CD14-positive monocyte (primary cell): ENCODE measurements around the gene NPHP3. TPM values are rescaled to one million over a fixed set of nuclear protein-coding genes. Genes with fewer than 3 reads are reported as not detected.

Experiments
- DNase-seq, 3 donors: peaks; one replicate each; pipeline ENCODE4 v3.0.0-alpha.2; 2011 to 2022
- H2AFZ ChIP-seq: 2 replicates; pipeline ENCODE4 v1.6.0; 2012; ENCODE audit warnings: mild to moderate bottlenecking, low read depth, low read length, inconsistent platforms; ENCODE audit not compliant: insufficient read depth, poor library complexity, severe bottlenecking
- H3K27ac ChIP-seq, 2 donors: 1 replicate in 1 of 2; 2 replicates in 1 of 2; pipeline ENCODE4 v1.5.1; 2012 to 2013; ENCODE audit warnings: low read length in 2 of 2, control low read depth in 1 of 2, inconsistent platforms in 1 of 2, low read depth in 1 of 2, mild to moderate bottlenecking in 1 of 2
- H3K27me3 ChIP-seq, 2 donors: one replicate each; pipeline versions ENCODE4 v1.6.0 to v1.6.1; 2011 to 2013; ENCODE audit warnings: low read length in 2 of 2; ENCODE audit not compliant: control insufficient read depth in 2 of 2, insufficient read depth in 2 of 2
- H3K36me3 ChIP-seq, 2 donors: replicated peaks in 1 of 2; 1 replicate in 1 of 2; 2 replicates in 1 of 2; pipeline versions ENCODE4 v1.5.1 to v1.6.1; 2012 to 2013; ENCODE audit warnings: low read length in 2 of 2, control low read depth in 1 of 2, inconsistent platforms in 1 of 2, mild to moderate bottlenecking in 1 of 2; ENCODE audit not compliant: insufficient read depth in 2 of 2, control insufficient read depth in 1 of 2
- H3K4me1 ChIP-seq, 2 donors: 1 replicate in 1 of 2; 2 replicates in 1 of 2; pipeline versions ENCODE4 v1.5.1 to v1.6.1; 2012 to 2013; ENCODE audit warnings: low read length in 2 of 2, control low read depth in 1 of 2, inconsistent platforms in 1 of 2, mild to moderate bottlenecking in 1 of 2, moderate library complexity in 1 of 2; ENCODE audit not compliant: insufficient read depth in 2 of 2, control insufficient read depth in 1 of 2
- H3K4me2 ChIP-seq: replicated peaks from 2 replicates; pipeline ENCODE3; 2012; ENCODE audit warnings: low read length, moderate library complexity, mild to moderate bottlenecking; ENCODE audit not compliant: poor library complexity, severe bottlenecking; ENCODE audit errors: extremely low read depth
- H3K4me3 ChIP-seq, 3 experiments: fragments of 200-600 bp in 1 of 3; sonication (generic) in 1 of 3; replicated peaks in 1 of 3; 1 replicate in 2 of 3; 2 replicates in 1 of 3; pipeline ENCODE4 v1.5.1; 2011 to 2013; ENCODE audit warnings: low read length in 3 of 3, mild to moderate bottlenecking in 3 of 3, control low read depth in 2 of 3, low read depth in 2 of 3, inconsistent platforms in 1 of 3, moderate library complexity in 1 of 3
- H3K79me2 ChIP-seq: 2 replicates; pipeline ENCODE4 v1.6.0; 2012; ENCODE audit warnings: mild to moderate bottlenecking, control low read depth, inconsistent platforms, low read length, moderate library complexity; ENCODE audit not compliant: insufficient read depth
- H3K9ac ChIP-seq: 2 replicates; pipeline ENCODE4 v1.6.0; 2017; ENCODE audit warnings: low read length, mild to moderate bottlenecking; ENCODE audit not compliant: insufficient read depth, poor library complexity, severe bottlenecking
- H3K9me3 ChIP-seq, 2 donors: replicated peaks in 1 of 2; 1 replicate in 1 of 2; 2 replicates in 1 of 2; pipeline versions ENCODE4 v1.5.1 to v1.6.1; 2012 to 2013; ENCODE audit warnings: low read length in 2 of 2, control low read depth in 1 of 2; ENCODE audit not compliant: control insufficient read depth in 1 of 2, insufficient read depth in 1 of 2
- H4K20me1 ChIP-seq: 2 replicates; pipeline ENCODE4 v1.6.0; 2012; ENCODE audit warnings: mild to moderate bottlenecking, low read length, control low read depth, moderate library complexity; ENCODE audit not compliant: insufficient read depth
- H3K27ac Mint-ChIP-seq, 7 donors: one replicate each; pipeline ENCODE4 v1.8.0; 2020; ENCODE audit warnings: mild to moderate bottlenecking in 7 of 7, mixed read lengths in 7 of 7, moderate library complexity in 6 of 7, inconsistent platforms in 2 of 7
- H3K27me3 Mint-ChIP-seq, 3 donors: one replicate each; pipeline ENCODE4 v1.8.0; 2021 to 2022; ENCODE audit warnings: low read depth in 3 of 3, mild to moderate bottlenecking in 3 of 3, mixed read lengths in 3 of 3, moderate library complexity in 3 of 3, inconsistent platforms in 1 of 3
- H3K36me3 Mint-ChIP-seq, 2 donors: one replicate each; pipeline ENCODE4 v1.8.0; 2020; ENCODE audit warnings: mixed read lengths in 2 of 2, inconsistent platforms in 1 of 2, mild to moderate bottlenecking in 1 of 2
- H3K4me1 Mint-ChIP-seq: one replicate; pipeline ENCODE4 v1.8.0; 2020; ENCODE audit warnings: mild to moderate bottlenecking, mixed read lengths
- H3K4me3 Mint-ChIP-seq, 2 donors: one replicate each; pipeline ENCODE4 v1.8.0; 2020; ENCODE audit warnings: mild to moderate bottlenecking in 2 of 2, mixed read lengths in 2 of 2, moderate library complexity in 1 of 2
- H3K9me3 Mint-ChIP-seq, 7 donors: one replicate each; pipeline ENCODE4 v1.8.0; 2020 to 2022; ENCODE audit warnings: mixed read lengths in 7 of 7, mild to moderate bottlenecking in 6 of 7, moderate library complexity in 6 of 7, inconsistent platforms in 2 of 7
- whole genome bisulfite sequencing: methylation state at CpG from one replicate; pipeline ENCODE4 v1.1.5; 2013; ENCODE audit warnings: missing lambda C conversion rate; ENCODE audit not compliant: insufficient coverage; 5-methylcytosine and 5-hydroxymethylcytosine counted together
- intact Hi-C, 2 donors: fragments of 100-400 bp; cut with micrococcal nuclease; formaldehyde crosslinking; loops; one replicate each; pipeline versions ENCODE4 v1.15.0 to v1.15.1; 2023
- polyA plus RNA-seq, 3 donors: library from polyadenylated mRNA; depleted of rRNA in 1 of 3; unstranded in 2 of 3; stranded (reverse) in 1 of 3; fragments of 300-500 nt in 2 of 3; fragments of >200 nt in 1 of 3; fragmentation: Illumina TruSeq in 2 of 3; gene quantifications; 1 replicate in 2 of 3; 2 replicates in 1 of 3; pipeline ENCODE4 v1.2.3, GENCODE V29; 2012 to 2021
- TF ChIP-seq, protein P1 (sequence below): fragments of 200-600 bp; IDR thresholded peaks from one replicate; pipeline ENCODE4 v1.8.0; 2022; ENCODE audit warnings: antibody characterized with exemption, mild to moderate bottlenecking

The NPHP3 gene
- polyA plus RNA-seq, 3 donors: 1.3 to 15.0 (median 2.0) TPM

DNA sequence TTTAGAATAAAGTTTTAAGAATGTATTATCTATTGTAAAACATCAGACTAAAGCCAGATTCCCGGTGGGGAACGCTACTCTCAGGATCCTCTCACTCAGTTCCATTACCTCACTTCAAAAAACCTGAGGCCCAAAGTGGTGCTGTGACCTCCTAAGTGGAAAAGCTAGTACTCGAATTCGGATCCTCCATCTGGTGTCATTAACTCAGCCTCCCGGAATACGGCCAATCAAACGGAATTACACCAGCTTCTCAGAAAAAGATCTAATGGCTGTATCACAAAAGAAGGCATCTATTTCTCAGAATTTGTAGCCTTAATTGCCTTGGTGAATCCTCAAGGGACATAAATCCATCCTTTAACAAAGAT, 63.2 kb downstream of the NPHP3 start:
- intact Hi-C loops: no loop called here
- H3K4me3 ChIP-seq: peak overlapping the region; percentile 62 to 96 (median 79)
- Mint-ChIP-seq H3K27me3 (no peaks in the 10 kb centered on the region), H3K36me3 (no peaks in the 10 kb centered on the region), H3K4me3 (peak overlapping the region; percentile 98), H3K9me3 (no peaks in the 10 kb centered on the region), H3K27ac (peak overlapping the region in 1 of 7 donors; percentile 95), H3K4me1 (peaks cover 33% of the 10 kb centered on the region)
- no peak overlapping the region for H3K27ac ChIP-seq
- DNase-seq: no peak
- peak overlapping the region; percentile 88 for H3K9ac ChIP-seq
- no peaks in the 10 kb centered on the region for H4K20me1 ChIP-seq
- peak overlapping the region; percentile 96 for H3K4me2 ChIP-seq
- peak overlapping the region; percentile 99 for H2AFZ ChIP-seq
- TF ChIP-seq, protein P1, sequence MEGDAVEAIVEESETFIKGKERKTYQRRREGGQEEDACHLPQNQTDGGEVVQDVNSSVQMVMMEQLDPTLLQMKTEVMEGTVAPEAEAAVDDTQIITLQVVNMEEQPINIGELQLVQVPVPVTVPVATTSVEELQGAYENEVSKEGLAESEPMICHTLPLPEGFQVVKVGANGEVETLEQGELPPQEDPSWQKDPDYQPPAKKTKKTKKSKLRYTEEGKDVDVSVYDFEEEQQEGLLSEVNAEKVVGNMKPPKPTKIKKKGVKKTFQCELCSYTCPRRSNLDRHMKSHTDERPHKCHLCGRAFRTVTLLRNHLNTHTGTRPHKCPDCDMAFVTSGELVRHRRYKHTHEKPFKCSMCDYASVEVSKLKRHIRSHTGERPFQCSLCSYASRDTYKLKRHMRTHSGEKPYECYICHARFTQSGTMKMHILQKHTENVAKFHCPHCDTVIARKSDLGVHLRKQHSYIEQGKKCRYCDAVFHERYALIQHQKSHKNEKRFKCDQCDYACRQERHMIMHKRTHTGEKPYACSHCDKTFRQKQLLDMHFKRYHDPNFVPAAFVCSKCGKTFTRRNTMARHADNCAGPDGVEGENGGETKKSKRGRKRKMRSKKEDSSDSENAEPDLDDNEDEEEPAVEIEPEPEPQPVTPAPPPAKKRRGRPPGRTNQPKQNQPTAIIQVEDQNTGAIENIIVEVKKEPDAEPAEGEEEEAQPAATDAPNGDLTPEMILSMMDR: no peak
- H3K27me3 ChIP-seq: no peaks in the 10 kb centered on the region
- peaks cover 16 to 23% of the 10 kb centered on the region in 2 donors for H3K4me1 ChIP-seq
- peaks cover 24% of the 10 kb centered on the region for H3K79me2 ChIP-seq
- WGBS: 42% methylated on average over 4 of the region's 7 CpGs
- H3K36me3 ChIP-seq: no peaks in the 10 kb centered on the region
- H3K9me3 ChIP-seq: no peaks in the 10 kb centered on the region

DNA sequence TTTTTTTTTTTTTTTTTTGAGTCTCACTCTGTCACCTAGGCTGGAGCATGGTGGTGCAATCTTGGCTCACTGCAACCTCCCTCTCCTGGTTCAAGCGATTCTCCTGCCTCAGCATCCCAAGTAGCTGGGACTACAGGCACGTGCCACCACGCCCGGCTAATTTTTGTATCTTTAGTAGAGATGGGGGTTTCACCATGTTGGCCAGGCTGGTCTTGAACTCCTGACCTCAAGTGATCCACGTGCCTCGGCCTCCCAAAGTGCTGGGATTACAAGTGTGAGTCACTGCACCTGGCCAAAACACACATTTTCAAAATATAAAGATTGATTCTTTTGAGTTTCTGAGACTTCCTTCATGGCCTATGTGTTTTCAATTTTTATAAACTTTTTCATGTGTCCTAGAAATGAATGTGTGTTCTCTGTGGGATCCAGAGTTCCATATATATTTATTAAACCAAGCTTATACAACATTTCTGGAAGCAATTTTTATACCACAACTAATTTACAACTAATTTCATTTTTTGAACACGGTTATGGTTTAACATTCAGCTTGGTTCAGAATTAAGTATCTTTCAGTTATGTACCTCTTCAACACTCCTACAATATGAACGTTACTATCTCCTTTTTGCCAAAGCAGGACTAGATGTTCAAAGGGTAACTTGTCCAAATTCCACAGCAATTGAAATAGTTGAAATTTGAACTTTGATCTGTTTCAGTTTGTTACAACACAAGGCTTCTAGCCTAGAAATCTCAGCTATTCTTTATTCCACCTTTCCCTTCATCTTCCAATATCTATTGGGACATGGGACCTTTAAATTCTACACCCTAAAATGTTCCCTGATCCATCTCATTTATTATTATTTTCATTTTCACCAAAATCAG, 64.1 kb downstream of the NPHP3 start:
- no peak overlapping the region for H2AFZ ChIP-seq
- no peak overlapping the region for H3K27ac Mint-ChIP-seq
- H3K4me3 Mint-ChIP-seq: no peak overlapping the region
- H3K9me3 ChIP-seq: no peaks in the 10 kb centered on the region
- no peak overlapping the region for H3K9ac ChIP-seq
- intact Hi-C loops: no loop called here
- H3K36me3 Mint-ChIP-seq: no peaks in the 10 kb centered on the region
- peaks cover 33% of the 10 kb centered on the region for H3K4me1 Mint-ChIP-seq
- H3K9me3 Mint-ChIP-seq: no peaks in the 10 kb centered on the region
- no peaks in the 10 kb centered on the region for H3K27me3 Mint-ChIP-seq
- WGBS: no CpG with 5 or more reads among the region's 8 CpGs
- H3K79me2 ChIP-seq: peaks cover 21% of the 10 kb centered on the region
- TF ChIP-seq, protein P1: no peak
- no peak for DNase-seq
- H3K36me3 ChIP-seq: no peaks in the 10 kb centered on the region
- H3K4me2 ChIP-seq: no peak overlapping the region
- peaks cover 16 to 23% of the 10 kb centered on the region in 2 donors for H3K4me1 ChIP-seq
- H4K20me1 ChIP-seq: no peaks in the 10 kb centered on the region
- no peaks in the 10 kb centered on the region for H3K27me3 ChIP-seq
- no peak overlapping the region for H3K27ac ChIP-seq
- H3K4me3 ChIP-seq: no peak overlapping the region
